DND-41 (cell line): ENCODE results near the gene SLC2A13.
"Not testable (repeated sequence)": the region's sequence is repeated elsewhere in the genome, so short reads cannot be mapped to it uniquely, and the experiment has no call there.

Experiments used
- ATAC-seq: fragments of 200-7000 bp; cut with Tn5 transposase; 3 replicates; pipeline ENCODE4 v1.9.1; 2021; ENCODE audit warnings: low read depth; ENCODE audit not compliant: insufficient read depth
- DNase-seq: peaks from one replicate; pipeline ENCODE4 v3.0.0-alpha.2; 2020
- H2AFZ ChIP-seq: 2 replicates; pipeline ENCODE4 v1.6.0; 2012; ENCODE audit warnings: low read depth, low read length
- H3K27ac ChIP-seq: 2 replicates; pipeline ENCODE4 v1.5.1; 2012; ENCODE audit warnings: low read length, inconsistent platforms
- H3K27me3 ChIP-seq: fragments of 200-600 bp; sonication (generic); 2 replicates; pipeline ENCODE4 v1.6.0; 2012; ENCODE audit warnings: low read length, mild to moderate bottlenecking, inconsistent platforms; ENCODE audit not compliant: insufficient read depth, poor library complexity
- H3K36me3 ChIP-seq: 2 replicates; pipeline ENCODE4 v1.5.1; 2012; ENCODE audit warnings: low read length, inconsistent platforms; ENCODE audit not compliant: insufficient read depth
- H3K4me1 ChIP-seq: 2 replicates; pipeline ENCODE4 v1.5.1; 2012; ENCODE audit warnings: mild to moderate bottlenecking, low read length; ENCODE audit not compliant: insufficient read depth
- H3K4me2 ChIP-seq: 2 replicates; pipeline ENCODE4 v1.6.0; 2012; ENCODE audit warnings: mild to moderate bottlenecking, moderate library complexity, low read length, inconsistent platforms; ENCODE audit not compliant: insufficient read depth
- H3K4me3 ChIP-seq, 2 experiments: fragments of 200-600 bp in 1 of 2; shearing (Covaris generic) in 1 of 2; 2 replicates each; pipeline ENCODE4 v1.5.1; 2012 to 2016; ENCODE audit warnings: inconsistent platforms in 2 of 2, low read length in 2 of 2, mild to moderate bottlenecking in 2 of 2, low read depth in 1 of 2, moderate library complexity in 1 of 2
- H3K79me2 ChIP-seq: 2 replicates; pipeline ENCODE4 v1.6.0; 2012; ENCODE audit warnings: low read length, inconsistent platforms; ENCODE audit not compliant: insufficient read depth
- H3K9ac ChIP-seq: 2 replicates; pipeline ENCODE4 v1.6.0; 2012; ENCODE audit warnings: low read depth, mild to moderate bottlenecking, inconsistent platforms, low read length, moderate library complexity
- H3K9me3 ChIP-seq: 2 replicates; pipeline ENCODE4 v1.5.1; 2012; ENCODE audit warnings: low read length, moderate library complexity, mild to moderate bottlenecking, inconsistent platforms; ENCODE audit not compliant: insufficient read depth, severe bottlenecking
- H4K20me1 ChIP-seq: 2 replicates; pipeline ENCODE4 v1.6.0; 2012; ENCODE audit warnings: low read length; ENCODE audit not compliant: insufficient read depth
- EZH2 ChIP-seq: IDR thresholded peaks from 3 replicates; pipeline ENCODE4 v1.6.1; 2012; ENCODE audit warnings: borderline replicate concordance, low read depth, mild to moderate bottlenecking, moderate library complexity, low read length, inconsistent platforms; ENCODE audit not compliant: severe bottlenecking
- TF ChIP-seq, protein P1 (sequence below): IDR thresholded peaks from 2 replicates; pipeline ENCODE4 v1.5.1; 2012; ENCODE audit warnings: borderline replicate concordance, low read length, moderate library complexity, mild to moderate bottlenecking; ENCODE audit not compliant: poor library complexity, severe bottlenecking; ENCODE audit errors: extremely low read depth

Gene SLC2A13

DNA sequence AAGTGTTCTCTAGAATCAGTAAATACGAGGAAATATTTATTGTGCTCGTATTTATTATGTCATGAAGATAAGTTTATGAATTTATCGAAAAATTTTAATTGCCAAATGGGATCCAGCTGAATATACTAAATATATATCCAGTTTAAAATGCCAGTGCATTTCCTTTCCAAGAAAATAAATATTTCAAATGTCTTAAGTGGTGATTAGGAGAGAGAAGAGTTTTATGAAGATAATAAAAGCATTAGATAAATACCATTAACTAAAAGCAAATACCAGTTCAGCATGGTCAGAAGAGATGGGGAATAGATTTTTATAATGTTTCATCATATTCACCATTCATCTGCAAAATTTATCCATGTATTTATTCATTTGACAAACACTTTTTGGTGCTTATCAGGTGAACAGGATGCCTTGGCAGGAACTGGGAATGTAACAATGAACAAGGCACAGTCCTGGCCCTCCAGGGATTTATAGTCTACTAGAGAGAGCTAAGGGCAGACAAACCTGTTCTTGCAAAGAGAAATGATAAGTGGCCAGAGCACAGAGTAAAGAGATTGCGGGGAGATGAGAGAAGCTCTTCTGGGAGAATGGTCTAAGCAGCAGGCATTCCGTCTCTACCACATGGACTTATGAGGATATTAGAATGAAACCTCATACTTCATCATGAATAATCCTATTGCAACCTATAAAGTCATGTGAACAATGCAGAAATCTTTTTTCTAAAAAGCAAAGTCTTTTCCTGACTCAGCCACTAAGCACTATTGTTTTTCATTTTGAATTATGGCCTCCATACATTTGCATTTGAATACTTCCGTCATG lies 342.6 kb downstream of the SLC2A13 start:
- DNase-seq (no peak), ATAC-seq (no peak)
- Histone ChIP-seq H3K4me3 (no peak overlapping the region), H3K4me2 (no peak overlapping the region), H3K27ac (no peak overlapping the region), H3K9ac (no peak overlapping the region), H3K9me3 (no peaks in the 10 kb centered on the region), H3K36me3 (no peaks in the 10 kb centered on the region), H4K20me1 (no peaks in the 10 kb centered on the region), H3K79me2 (no peaks in the 10 kb centered on the region), H2AFZ (no peak overlapping the region), H3K27me3 (no peaks in the 10 kb centered on the region), H3K4me1 (no peaks in the 10 kb centered on the region)
- TF ChIP-seq, protein P1, sequence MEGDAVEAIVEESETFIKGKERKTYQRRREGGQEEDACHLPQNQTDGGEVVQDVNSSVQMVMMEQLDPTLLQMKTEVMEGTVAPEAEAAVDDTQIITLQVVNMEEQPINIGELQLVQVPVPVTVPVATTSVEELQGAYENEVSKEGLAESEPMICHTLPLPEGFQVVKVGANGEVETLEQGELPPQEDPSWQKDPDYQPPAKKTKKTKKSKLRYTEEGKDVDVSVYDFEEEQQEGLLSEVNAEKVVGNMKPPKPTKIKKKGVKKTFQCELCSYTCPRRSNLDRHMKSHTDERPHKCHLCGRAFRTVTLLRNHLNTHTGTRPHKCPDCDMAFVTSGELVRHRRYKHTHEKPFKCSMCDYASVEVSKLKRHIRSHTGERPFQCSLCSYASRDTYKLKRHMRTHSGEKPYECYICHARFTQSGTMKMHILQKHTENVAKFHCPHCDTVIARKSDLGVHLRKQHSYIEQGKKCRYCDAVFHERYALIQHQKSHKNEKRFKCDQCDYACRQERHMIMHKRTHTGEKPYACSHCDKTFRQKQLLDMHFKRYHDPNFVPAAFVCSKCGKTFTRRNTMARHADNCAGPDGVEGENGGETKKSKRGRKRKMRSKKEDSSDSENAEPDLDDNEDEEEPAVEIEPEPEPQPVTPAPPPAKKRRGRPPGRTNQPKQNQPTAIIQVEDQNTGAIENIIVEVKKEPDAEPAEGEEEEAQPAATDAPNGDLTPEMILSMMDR = no peak
- no peak for TF ChIP-seq EZH2

DNA sequence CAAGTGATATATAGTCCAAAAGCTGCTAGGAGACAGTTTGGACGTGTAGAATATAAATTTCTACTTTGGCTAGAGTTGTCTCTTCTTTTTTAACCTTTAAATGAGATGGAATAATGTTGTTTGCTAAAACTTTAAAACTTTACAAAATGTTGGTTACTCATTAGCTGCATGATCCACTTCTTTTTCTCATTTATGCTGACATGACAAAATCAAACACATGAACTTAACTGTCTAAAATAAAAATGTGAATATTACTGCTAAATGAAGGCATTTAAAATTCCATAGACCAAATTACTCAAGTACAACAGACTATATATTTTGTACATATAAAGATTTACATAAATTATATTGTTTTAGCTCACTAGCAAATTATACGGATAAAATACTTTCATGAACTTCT lies 350.4 kb downstream of the SLC2A13 start:
- H3K4me2 ChIP-seq = no peak overlapping the region
- no peaks in the 10 kb centered on the region for H3K27me3 ChIP-seq
- no peaks in the 10 kb centered on the region for H3K79me2 ChIP-seq
- no peak for TF ChIP-seq EZH2
- TF ChIP-seq, protein P1 = no peak
- DNase-seq (no peak), ATAC-seq (no peak)
- H3K4me3 ChIP-seq = no peak overlapping the region
- no peaks in the 10 kb centered on the region for H3K9me3 ChIP-seq
- H3K4me1 ChIP-seq = no peaks in the 10 kb centered on the region
- H2AFZ ChIP-seq = no peak overlapping the region
- H3K9ac ChIP-seq = no peak overlapping the region
- no peaks in the 10 kb centered on the region for H4K20me1 ChIP-seq
- no peak overlapping the region for H3K27ac ChIP-seq
- no peaks in the 10 kb centered on the region for H3K36me3 ChIP-seq

DNA sequence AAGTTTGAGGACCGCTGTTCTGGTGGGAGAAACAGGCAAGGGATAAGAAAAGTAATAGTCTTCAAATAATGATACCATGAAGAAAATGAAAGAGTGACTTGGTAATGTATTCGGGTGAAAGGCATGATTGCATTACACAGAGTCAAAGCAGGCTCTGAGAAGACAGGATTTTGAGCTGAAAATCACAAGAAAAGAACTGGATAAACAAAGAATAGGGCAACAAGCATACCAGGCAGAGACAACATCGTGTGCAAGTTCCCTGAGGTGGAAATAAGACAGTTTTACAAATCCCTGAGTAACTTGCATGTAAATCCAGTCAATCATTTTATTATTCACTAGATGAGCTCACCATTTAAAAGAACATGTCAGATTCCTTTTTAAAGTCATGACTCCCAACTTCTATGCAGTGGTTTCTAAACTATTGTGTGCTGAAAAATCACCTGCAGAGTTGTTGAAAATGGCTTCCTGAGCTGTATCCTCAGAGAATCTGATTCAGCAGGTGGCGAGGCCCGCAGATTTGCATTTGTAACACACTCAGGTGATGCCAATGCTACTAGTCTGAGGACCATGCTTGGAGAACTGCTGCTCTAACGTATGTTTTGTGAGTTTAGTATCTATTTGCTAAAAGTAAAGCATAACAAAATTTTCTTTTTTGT lies 353.3 kb downstream of the SLC2A13 start:
- Histone ChIP-seq H3K9ac (no peak overlapping the region), H2AFZ (no peak overlapping the region), H3K27me3 (no peaks in the 10 kb centered on the region), H3K79me2 (no peaks in the 10 kb centered on the region), H3K36me3 (no peaks in the 10 kb centered on the region), H3K4me2 (no peak overlapping the region), H4K20me1 (no peaks in the 10 kb centered on the region), H3K27ac (no peak overlapping the region), H3K4me3 (no peak overlapping the region), H3K9me3 (no peaks in the 10 kb centered on the region), H3K4me1 (no peaks in the 10 kb centered on the region)
- TF ChIP-seq EZH2 = no peak
- TF ChIP-seq, protein P1 = no peak
- DNase-seq = no peak
- no peak for ATAC-seq

DNA sequence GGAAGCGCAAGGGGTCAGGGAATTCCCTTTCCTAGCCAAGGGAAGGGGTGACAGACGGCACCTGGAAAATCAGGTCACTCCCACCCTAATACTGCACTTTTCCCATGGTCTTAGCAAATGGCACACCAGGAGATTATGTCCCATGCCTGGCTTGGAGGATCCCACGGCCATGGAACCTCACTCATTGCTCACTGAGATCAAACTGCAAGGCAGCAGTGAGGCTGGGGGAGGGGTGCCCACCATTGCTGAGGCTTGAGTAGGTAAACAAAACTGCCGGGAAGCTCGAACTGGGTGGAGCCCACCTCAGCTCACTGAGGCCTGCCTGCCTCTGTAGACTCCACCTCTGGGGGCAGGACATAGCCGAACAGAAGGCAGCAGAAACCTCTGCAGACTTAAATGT lies 359.7 kb downstream of the SLC2A13 start:
- not testable (repeated sequence) for H3K27me3 ChIP-seq, H3K9me3 ChIP-seq, H3K4me3 ChIP-seq, H3K9ac ChIP-seq, H2AFZ ChIP-seq, H3K4me1 ChIP-seq, ATAC-seq, H4K20me1 ChIP-seq, H3K36me3 ChIP-seq, H3K4me2 ChIP-seq, DNase-seq, H3K27ac ChIP-seq, H3K79me2 ChIP-seq
